Motor neuron (in vitro differentiated cells): ENCODE results near the gene C10orf67. TPM values are rescaled to one million over a fixed set of nuclear protein-coding genes. Genes with fewer than 3 reads are reported as not detected.
A peak's percentile ranks its signal among the peaks of the same experiment; 100 is the strongest.
"Not testable (repeated sequence)": the region's sequence is repeated elsewhere in the genome, so short reads cannot be mapped to it uniquely, and the experiment has no call there.

Experiments used
- ATAC-seq, 8 experiments: fragments of 200-7000 bp; cut with Tn5 transposase; replicated peaks in 6 of 8; 2 replicates each; pipeline ENCODE4 v1.8.0; 2021; ENCODE audit warnings: mild to moderate bottlenecking in 8 of 8, moderate library complexity in 8 of 8
- H3K27ac ChIP-seq, 2 donors: fragments of 250-450 bp; sonication (Bioruptor Pico); 2 replicates each; pipeline ENCODE4 v1.9.0; 2021; ENCODE audit warnings: antibody characterized with exemption in 2 of 2, mild to moderate bottlenecking in 2 of 2, moderate library complexity in 1 of 2
- H3K4me1 ChIP-seq, 2 donors: fragments of 250-450 bp; sonication (Bioruptor Pico); replicated peaks in 1 of 2; 2 replicates each; pipeline ENCODE4 v1.6.1; 2021; ENCODE audit warnings: antibody characterized with exemption in 2 of 2, mild to moderate bottlenecking in 2 of 2, moderate library complexity in 1 of 2
- H3K4me3 ChIP-seq, 5 donors: fragments of 250-450 bp; sonication (Bioruptor Pico); 2 replicates each; pipeline ENCODE4 v1.9.0; 2021; ENCODE audit warnings: antibody characterized with exemption in 5 of 5, mild to moderate bottlenecking in 5 of 5, moderate library complexity in 4 of 5
- WGBS, 10 experiments: fragments of 450-650 bp; shearing (Covaris generic); methylation state at CpG; one replicate each; pipeline ENCODE4 v1.0.0; 2022; 5-methylcytosine and 5-hydroxymethylcytosine counted together
- in situ Hi-C, 9 experiments: fragments of 400-800 bp; cut with MboI; loops; one replicate each; pipeline ENCODE4 v1.15.0; 2021; ENCODE audit warnings: low sequenced_read_pairs in 9 of 9, low pct_unique_long_range_greater_than_20kb in 2 of 9; ENCODE audit not compliant: unreplicated experiment in 9 of 9
- total RNA-seq, 8 experiments: library from RNA; unstranded; fragments of 300-600 nt; gene quantifications; 2 replicates each; pipeline versions ENCODE4 v1.2.3 to v1.2.4, GENCODE V29; 2022

C10orf67 gene
- total RNA-seq, 8 experiments from 2014 or later = 0.11 to 0.63 (median 0.45) TPM; not detected in 2

DNA sequence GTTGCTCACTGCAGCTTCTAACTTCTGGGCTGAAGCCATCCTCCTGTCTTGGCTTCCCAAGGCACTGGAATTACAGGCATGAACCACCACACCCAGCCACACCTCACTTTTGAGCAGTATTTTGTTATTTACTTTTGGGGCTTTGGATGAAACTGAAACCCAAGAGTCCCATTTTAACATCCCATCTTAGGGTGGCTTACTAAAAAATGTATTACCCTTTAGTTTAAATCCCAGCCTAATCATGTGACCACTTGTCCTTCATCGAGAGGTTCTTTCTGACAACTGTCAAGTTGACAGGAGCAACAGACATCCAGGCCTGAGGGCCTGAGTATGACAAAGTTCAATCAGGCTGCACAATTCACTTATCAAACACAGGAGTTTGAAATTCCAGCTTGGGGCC is 33.6 kb downstream of the C10orf67 start:
- WGBS, 10 experiments = 80 to 100% (median 88%) methylated on average over 1 of the region's 1 CpG; no CpG with 5 or more reads in 7 of the 10 experiments
- Histone ChIP-seq H3K4me3 (no peak overlapping the region), H3K27ac (no peak overlapping the region), H3K4me1 (no peaks in the 10 kb centered on the region)
- no peak for ATAC-seq
- in situ Hi-C loops = loop anchor here in 4 of 9 experiments (10.0 to 25.0 kb wide), 6 partner anchors 201 to 1201 kb away; no protein-coding TSS in a partner anchor

- in situ Hi-C loops = loop anchor here in 4 of 9 experiments (10.0 to 25.0 kb wide), 6 partner anchors 202 to 1202 kb away; no protein-coding TSS in a partner anchor
- H3K4me3 ChIP-seq = no peak overlapping the region
- H3K27ac ChIP-seq = no peak overlapping the region
- no peaks in the 10 kb centered on the region for H3K4me1 ChIP-seq
- WGBS, 10 experiments = 0 to 43% (median 25%) methylated on average over 1 of the region's 1 CpG; no CpG with 5 or more reads in 4 of the 10 experiments
- no peak for ATAC-seq
Measured at GRCh38 chr10:23310404-23310803, 34.2 kb downstream of the C10orf67 start.

DNA sequence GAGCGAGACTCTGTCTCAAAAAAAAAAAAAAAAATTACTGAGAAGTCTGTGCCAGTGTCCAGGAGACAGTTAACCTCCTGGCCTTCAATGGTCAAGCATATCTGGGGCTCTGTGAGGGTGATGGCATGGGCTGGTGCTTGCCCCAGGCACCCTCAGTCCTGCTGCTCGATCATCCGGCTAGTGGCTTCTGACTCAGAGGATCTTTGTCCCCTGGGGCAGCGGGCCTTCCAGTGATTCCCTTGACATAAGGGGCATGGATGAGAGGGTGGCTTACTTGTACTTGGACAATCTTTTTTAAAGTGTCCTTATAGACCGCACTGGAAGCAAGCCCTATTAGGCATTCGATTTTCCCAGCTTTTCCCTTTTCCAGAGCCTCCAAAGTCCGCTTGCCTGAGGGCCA is 44.6 kb downstream of the C10orf67 start:
- H3K4me3 ChIP-seq, H3K27ac ChIP-seq, ATAC-seq, H3K4me1 ChIP-seq: not testable (repeated sequence)
- WGBS, 10 experiments = 24 to 89% (median 72%) methylated on average over 1 to 4 of the region's 7 CpGs; no CpG with 5 or more reads in 3 of the 10 experiments
- in situ Hi-C loops = loop anchor here in 4 of 9 experiments (10.0 to 25.0 kb wide), 7 partner anchors 135 to 1212 kb away; no protein-coding TSS in a partner anchor

- ATAC-seq = no peak
- in situ Hi-C loops = loop anchor here in 2 of 9 experiments (10.0 to 25.0 kb wide), 2 partner anchors 130 to 132 kb away; no protein-coding TSS in a partner anchor
- Histone ChIP-seq H3K27ac (no peak overlapping the region), H3K4me3 (no peak overlapping the region), H3K4me1 (peaks cover 0 to 4% of the 10 kb centered on the region in 2 donors)
- 0 to 65% (median 44%) methylated on average over 1 to 5 of the region's 5 CpGs; no CpG with 5 or more reads in 1 of the 10 experiments for WGBS, 10 experiments
Measured at GRCh38 chr10:23294638-23295247, 49.9 kb downstream of the C10orf67 start.

GRCh38 chr10:23293973-23294590 is 50.5 kb downstream of the C10orf67 start:
- Histone ChIP-seq H3K4me1 (peaks cover 0 to 4% of the 10 kb centered on the region in 2 donors), H3K4me3 (no peak overlapping the region), H3K27ac (no peak overlapping the region)
- in situ Hi-C loops = loop anchor here in 2 of 9 experiments (10.0 to 25.0 kb wide), 2 partner anchors 129 to 132 kb away; no protein-coding TSS in a partner anchor
- WGBS, 10 experiments = 0 to 100% (median 40%) methylated on average over 1 to 4 of the region's 4 CpGs; no CpG with 5 or more reads in 2 of the 10 experiments
- no peak for ATAC-seq

DNA sequence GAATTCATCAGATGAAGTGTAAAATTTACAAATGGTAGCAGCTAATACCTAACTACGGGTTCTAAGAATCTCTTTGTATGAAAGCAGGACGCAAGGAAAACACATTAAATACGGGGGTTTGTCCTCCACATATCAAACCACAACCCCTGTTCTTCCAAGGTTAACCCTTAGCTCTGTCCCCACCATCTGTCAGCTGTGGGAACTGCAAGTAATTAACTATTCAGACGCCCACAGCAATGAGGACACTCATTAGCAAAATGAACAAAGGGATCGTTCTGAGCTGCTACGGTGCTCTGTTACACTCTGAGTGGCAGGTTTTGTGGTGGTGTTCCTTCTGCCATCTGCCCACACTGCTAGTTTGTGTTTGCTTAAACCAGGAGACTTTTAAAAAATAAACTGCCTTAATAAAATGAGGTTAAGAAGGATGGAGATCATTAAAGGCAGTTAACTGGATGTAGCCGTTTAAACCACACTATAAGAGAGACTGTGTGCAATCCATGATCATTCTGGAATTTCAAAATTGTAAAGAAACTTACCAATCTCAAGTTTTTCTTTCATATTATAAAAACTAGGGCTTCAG is 51.4 kb downstream of the C10orf67 start:
- in situ Hi-C loops = loop anchor here in 2 of 9 experiments (10.0 to 25.0 kb wide), 2 partner anchors 128 to 131 kb away; no protein-coding TSS in a partner anchor
- H3K27ac ChIP-seq = no peak overlapping the region
- H3K4me1 ChIP-seq = peaks cover 0 to 4% of the 10 kb centered on the region in 2 donors
- 0 to 56% (median 16%) methylated on average over 1 to 6 of the region's 7 CpGs; no CpG with 5 or more reads in 1 of the 10 experiments for WGBS, 10 experiments
- H3K4me3 ChIP-seq = no peak overlapping the region
- ATAC-seq = peak; percentile 22 to 69 (median 47)

DNA sequence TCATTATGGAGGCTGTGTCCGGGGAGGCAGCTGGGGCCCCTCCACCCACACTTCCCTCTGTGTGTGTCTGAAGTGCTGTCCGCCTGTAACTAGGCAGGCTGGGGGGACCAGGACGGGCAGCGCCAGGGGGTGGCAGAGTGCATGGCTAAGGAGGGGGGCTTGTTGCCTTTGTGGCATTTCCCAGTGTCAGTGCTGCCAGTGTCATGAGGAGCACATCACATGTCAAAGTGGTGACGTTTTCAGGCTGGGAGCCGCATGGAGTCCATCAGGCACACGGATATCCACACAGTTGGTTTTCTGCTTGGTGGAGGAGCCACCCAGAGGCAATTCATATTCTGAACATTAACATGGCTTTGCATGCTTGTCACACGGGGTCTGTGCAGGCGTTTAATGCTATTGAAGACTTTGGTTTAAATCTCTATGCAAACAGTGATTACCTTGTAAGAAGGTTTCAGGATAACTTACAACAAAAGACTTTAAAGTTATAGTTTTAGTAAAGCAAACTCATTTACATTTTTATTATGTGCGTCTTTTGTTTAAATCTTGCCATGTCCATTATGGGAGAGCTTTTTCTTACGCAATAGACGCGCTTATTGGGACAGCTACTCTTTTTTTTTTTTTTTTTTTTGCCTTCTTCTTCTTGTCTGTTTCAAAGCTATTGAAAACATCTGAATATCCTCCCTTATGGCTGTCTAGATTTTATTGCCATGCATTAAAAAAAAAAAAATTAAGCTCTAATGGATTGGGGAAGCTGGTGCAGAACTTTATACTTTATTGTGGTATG is 52.9 kb downstream of the C10orf67 start:
- peak; percentile 60 to 96 (median 91) for ATAC-seq
- in situ Hi-C loops = loop anchor here in 2 of 9 experiments (10.0 to 25.0 kb wide), 2 partner anchors 127 to 129 kb away; no protein-coding TSS in a partner anchor
- H3K27ac ChIP-seq = no peak overlapping the region
- peaks cover 0 to 4% of the 10 kb centered on the region in 2 donors for H3K4me1 ChIP-seq
- 0 to 97% (median 81%) methylated on average over 1 to 10 of the region's 13 CpGs for WGBS, 10 experiments
- no peak overlapping the region for H3K4me3 ChIP-seq

- no peak overlapping the region for H3K4me3 ChIP-seq
- in situ Hi-C loops = loop anchor here in 1 of 9 experiments (25.0 kb wide), 1 partner anchor 123 kb away; no protein-coding TSS in a partner anchor
- 0 to 100% (median 61%) methylated on average over 1 to 2 of the region's 2 CpGs; no CpG with 5 or more reads in 2 of the 10 experiments for WGBS, 10 experiments
- H3K4me1 ChIP-seq = no peaks in the 10 kb centered on the region
- ATAC-seq = no peak
- H3K27ac ChIP-seq = no peak overlapping the region
Measured at GRCh38 chr10:23284674-23285335, 59.8 kb downstream of the C10orf67 start.

- WGBS, 10 experiments = 17 to 100% (median 84%) methylated on average over 1 to 2 of the region's 3 CpGs; no CpG with 5 or more reads in 6 of the 10 experiments
Measured at GRCh38 chr10:23284155-23284554, 60.4 kb downstream of the C10orf67 start.

GRCh38 chr10:23283680-23284079 is 60.9 kb downstream of the C10orf67 start:
- Histone ChIP-seq H3K4me1 (no peaks in the 10 kb centered on the region), H3K4me3 (no peak overlapping the region), H3K27ac (no peak overlapping the region)
- WGBS, 10 experiments = 33 to 100% (median 79%) methylated on average over 1 to 5 of the region's 7 CpGs; no CpG with 5 or more reads in 1 of the 10 experiments
- no peak for ATAC-seq
- in situ Hi-C loops = loop anchor here in 1 of 9 experiments (25.0 kb wide), 1 partner anchor 121 kb away; no protein-coding TSS in a partner anchor

More at GRCh38 chr10:23284155-23284554, 60.4 kb downstream of the C10orf67 start:
- ATAC-seq = no peak
- Histone ChIP-seq H3K27ac (no peak overlapping the region), H3K4me3 (no peak overlapping the region), H3K4me1 (no peaks in the 10 kb centered on the region)
- in situ Hi-C loops = loop anchor here in 1 of 9 experiments (25.0 kb wide), 1 partner anchor 122 kb away; no protein-coding TSS in a partner anchor

DNA sequence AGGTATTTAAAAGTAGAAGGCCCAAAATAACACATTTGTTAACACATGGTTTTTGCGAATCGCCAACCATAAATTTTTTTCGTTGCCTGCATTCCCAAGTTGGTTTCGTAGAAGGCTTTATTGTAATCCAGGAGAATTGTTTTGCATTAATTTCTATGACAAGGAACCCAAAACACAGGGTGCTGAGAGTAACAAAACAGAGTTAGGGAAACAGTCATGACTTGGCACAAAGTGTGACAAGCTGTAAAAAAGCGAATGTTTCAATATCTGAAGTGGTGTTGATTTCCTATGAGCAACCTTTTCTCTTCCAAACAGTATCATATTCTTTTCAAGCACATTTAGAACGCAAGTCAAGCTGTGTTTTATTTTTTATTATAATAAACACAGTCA is 63.6 kb downstream of the C10orf67 start:
- Histone ChIP-seq H3K4me1 (no peaks in the 10 kb centered on the region), H3K4me3 (no peak overlapping the region), H3K27ac (no peak overlapping the region)
- in situ Hi-C loops = loop anchor here in 1 of 9 experiments (25.0 kb wide), 1 partner anchor 119 kb away; no protein-coding TSS in a partner anchor
- ATAC-seq = no peak
- 6 to 60% (median 49%) methylated on average over 2 to 6 of the region's 6 CpGs for WGBS, 10 experiments
